K562 (cell line): ENCODE data around the gene NFIB. TPM values are rescaled to one million over a fixed set of nuclear protein-coding genes. Genes with fewer than 3 reads are reported as not detected.

Experiments
- ATAC-seq: fragments of 200-7000 bp; cut with Tn5 transposase; 3 replicates; pipeline ENCODE4 v1.9.1; 2020; ENCODE audit warnings: moderate library complexity
- BruUV-seq: library from RNA; stranded (reverse); fragments of 400-500 nt; replicated peaks from 2 replicates; lab custom pipeline; 2021; lab: Mats Ljungman, UMichigan
- CTCF ChIA-PET: fragments of 300-600 bp; formaldehyde crosslinking; extraction: SDS; loops from one replicate; lab custom pipeline; 2021; ENCODE audit warnings: low intra/inter-chr PET ratio; lab: Yijun Ruan, JAX
- POLR2A ChIA-PET: fragments of 300-600, 350-650 bp; sonication (Branson Sonifier 250); formaldehyde crosslinking; extraction: SDS; loops from one replicate; lab custom pipeline; 2021; ENCODE audit warnings: antibody characterized with exemption, inconsistent platforms; lab: Yijun Ruan, JAX
- DNase-seq, 4 experiments: peaks; one replicate each; pipeline versions ENCODE4 v3.0.0 to v3.0.0-alpha.2; 2011 to 2018; ENCODE audit warnings: low spot score in 3 of 4, mixed read lengths in 3 of 4; ENCODE audit errors: extremely low read depth in 1 of 4
- FAIRE-seq: peaks from 2 replicates; lab custom pipeline; 2011; peaks lifted over from hg19 to GRCh38; lab: Jason Lieb, UNC
- H2AFZ ChIP-seq: 2 replicates; pipeline ENCODE4 v1.6.0; 2011; ENCODE audit warnings: low read depth, low read length, control low read depth, inconsistent platforms
- H3K27ac ChIP-seq: fragments of 200-600 bp; 3 replicates; pipeline ENCODE4 v1.8.0; 2011; ENCODE audit warnings: low read depth, mild to moderate bottlenecking, control low read depth, inconsistent platforms, low read length, moderate library complexity, mixed read lengths; ENCODE audit errors: extremely low read depth
- H3K27me3 ChIP-seq, 2 experiments: fragments of 300-600 bp in 1 of 2; 2 replicates in 1 of 2; 3 replicates in 1 of 2; pipeline versions ENCODE4 v1.6.0 to v1.8.0; 2011; ENCODE audit warnings: inconsistent platforms in 2 of 2, low read length in 2 of 2, mild to moderate bottlenecking in 1 of 2, mixed read lengths in 1 of 2, moderate library complexity in 1 of 2; ENCODE audit not compliant: control insufficient read depth in 2 of 2, insufficient read depth in 2 of 2
- H3K36me3 ChIP-seq: fragments of 300-600 bp; 3 replicates; pipeline ENCODE4 v1.8.0; 2011; ENCODE audit warnings: mild to moderate bottlenecking, low read length, inconsistent platforms; ENCODE audit not compliant: control insufficient read depth, insufficient read depth
- H3K4me1 ChIP-seq, 2 experiments: fragments of 200-600 bp in 1 of 2; replicated peaks in 1 of 2; 2 replicates in 1 of 2; 3 replicates in 1 of 2; pipeline versions ENCODE4 v1.5.1 to v1.8.0; 2011; ENCODE audit warnings: inconsistent platforms in 2 of 2, low read length in 2 of 2, mild to moderate bottlenecking in 1 of 2, mixed read lengths in 1 of 2, moderate library complexity in 1 of 2; ENCODE audit not compliant: control insufficient read depth in 2 of 2, insufficient read depth in 2 of 2
- H3K4me2 ChIP-seq: 2 replicates; pipeline ENCODE4 v1.6.1; 2011; ENCODE audit warnings: low read length, control low read depth, inconsistent platforms, mixed read lengths; ENCODE audit not compliant: insufficient read depth
- H3K4me3 ChIP-seq: fragments of 200-600 bp; sonication (generic), shearing (Covaris generic); 2 replicates; pipeline ENCODE4 v1.5.1; 2016; ENCODE audit warnings: control low read depth, inconsistent platforms
- H3K79me2 ChIP-seq: fragments of 200-600 bp; 3 replicates; pipeline ENCODE4 v1.8.0; 2011; ENCODE audit warnings: low read length, inconsistent platforms; ENCODE audit not compliant: control insufficient read depth, insufficient read depth
- H3K9ac ChIP-seq, 2 experiments: 2 replicates each; pipeline versions ENCODE4 v1.6.0 to v1.6.1; 2011; ENCODE audit warnings: low read depth in 2 of 2, low read length in 2 of 2, control low read depth in 1 of 2, inconsistent platforms in 1 of 2, mild to moderate bottlenecking in 1 of 2, mixed read lengths in 1 of 2; ENCODE audit not compliant: insufficient read depth in 1 of 2
- H3K9me1 ChIP-seq: one replicate; pipeline ENCODE4 v1.6.0; 2011; ENCODE audit warnings: inconsistent platforms, mild to moderate bottlenecking, low read length, moderate library complexity; ENCODE audit not compliant: control insufficient read depth, insufficient read depth
- H3K9me3 ChIP-seq: replicated peaks from 2 replicates; pipeline ENCODE4 v1.5.1; 2011; ENCODE audit warnings: low read depth, low read length, inconsistent platforms; ENCODE audit not compliant: control insufficient read depth, insufficient read depth
- H4K20me1 ChIP-seq: replicated peaks from 2 replicates; pipeline ENCODE4 v1.6.1; 2011; ENCODE audit warnings: low read length, inconsistent platforms, mixed read lengths; ENCODE audit not compliant: control insufficient read depth, insufficient read depth
- FOS ChIP-seq: IDR thresholded peaks from 3 replicates; pipeline ENCODE4 v1.6.1; 2011; ENCODE audit not compliant: insufficient read length; ENCODE audit errors: extremely low read depth
- NFATC3 ChIP-seq: fragments of 450-650 bp; IDR thresholded peaks from 2 replicates; pipeline ENCODE4 v1.6.1; 2017; ENCODE audit warnings: mild to moderate bottlenecking
- WGBS: fragments of 100-300 bp; shearing (Covaris generic); methylation state at CpG from one replicate; pipeline ENCODE4 v1.1.6; 2016; ENCODE audit warnings: low coverage, mixed read lengths; ENCODE audit not compliant: insufficient coverage; ENCODE audit errors: missing lambda C conversion rate; 5-methylcytosine and 5-hydroxymethylcytosine counted together
- in situ Hi-C: fragments of 300-500 bp; cut with MboI; formaldehyde crosslinking; loops from 4 replicates; pipeline ENCODE4 v1.15.0; 2018; ENCODE audit warnings: inconsistent platforms, mixed read lengths
- intact Hi-C: fragments of 100-400 bp; cut with micrococcal nuclease; formaldehyde crosslinking; loops from 2 replicates; pipeline ENCODE4 v1.14.2; 2022
- polyA plus RNA-seq, 8 experiments: library from polyadenylated mRNA; depleted of rRNA in 4 of 8; stranded (reverse) in 5 of 8; unstranded in 3 of 8; fragments of >200 nt; fragmentation: Nextera tagmentation in 2 of 8; fragmentation: Illumina TruSeq in 1 of 8; extraction: Ambion mirVana in 2 of 8; extraction: Trizol in 1 of 8; gene quantifications; 2 replicates each; pipeline versions ENCODE4 v1.2.1 to v1.2.3, GENCODE V29; 2011 to 2014; ENCODE audit warnings: inconsistent platforms in 1 of 8, missing spikeins in 1 of 8
- total RNA-seq, 7 experiments: library from RNA; depleted of rRNA in 6 of 7; stranded (reverse); fragments of >200 nt in 6 of 7; fragmentation: Illumina TruSeq in 2 of 7; extraction: Trizol in 2 of 7; gene quantifications; 2 replicates each; pipeline versions ENCODE4 v1.2.1 to v1.2.3, GENCODE V29; 2011 to 2021; ENCODE audit warnings: low replicate concordance in 1 of 7
- TF ChIP-seq, protein P1 (sequence below), 2 experiments: fragments of 450-650 bp; formaldehyde crosslinking in 1 of 2; IDR thresholded peaks; 2 replicates each; pipeline versions ENCODE4 v1.4.0 to v1.6.1; 2014 to 2020; ENCODE audit warnings: mild to moderate bottlenecking in 2 of 2, borderline replicate concordance in 1 of 2, low read depth in 1 of 2

The NFIB gene
- total and polyA plus RNA-seq, 9 of the 15 experiments (the other 6 are each of a cell fraction or from before 2014, with no cell fraction given) = 1.2 to 3.3 (median 1.9) TPM

DNA sequence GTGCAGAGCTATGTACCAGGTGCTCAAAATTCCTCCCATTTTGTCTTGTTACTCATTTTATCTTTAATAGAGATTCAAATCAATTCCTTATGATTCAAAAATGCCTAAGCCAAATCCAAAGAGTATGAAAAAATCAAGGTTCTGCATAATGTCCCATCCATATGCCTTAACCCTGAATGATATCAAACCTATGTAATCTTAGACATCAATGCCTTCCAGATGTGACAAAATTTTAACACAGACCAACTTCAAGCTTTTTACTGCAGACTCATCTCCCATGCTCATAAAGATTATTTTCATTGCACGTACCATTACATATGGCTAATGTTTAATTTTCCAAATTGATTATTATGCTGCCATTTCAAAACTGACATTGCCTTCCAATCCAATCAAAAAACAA is 122.4 kb downstream of the NFIB start:
- ChIA-PET CTCF (no interaction called here), POLR2A (no interaction called here)
- no peaks in the 10 kb centered on the region for H3K36me3 ChIP-seq
- no peak overlapping the region for H2AFZ ChIP-seq
- no peak for ATAC-seq
- no TSS peak for BruUV-seq
- no peak for DNase-seq
- no peak for FAIRE-seq
- H3K27me3 ChIP-seq = no peaks in the 10 kb centered on the region
- H3K4me3 ChIP-seq = no peak overlapping the region
- no peak overlapping the region for H3K4me2 ChIP-seq
- H3K79me2 ChIP-seq = no peaks in the 10 kb centered on the region
- in situ Hi-C loops (loop anchor here (25.0 kb wide), 1 partner anchor 954 kb away; no protein-coding TSS in a partner anchor), intact Hi-C loops (no loop called here)
- 9% methylated on average over 1 of the region's 1 CpG for WGBS
- no peaks in the 10 kb centered on the region for H3K9me3 ChIP-seq
- no peaks in the 10 kb centered on the region for H3K4me1 ChIP-seq
- H3K27ac ChIP-seq = no peak overlapping the region
- no peaks in the 10 kb centered on the region for H3K9me1 ChIP-seq
- H4K20me1 ChIP-seq = no peaks in the 10 kb centered on the region
- no peak overlapping the region for H3K9ac ChIP-seq
- TF ChIP-seq NFATC3 (no peak), FOS (no peak)
- TF ChIP-seq, protein P1, sequence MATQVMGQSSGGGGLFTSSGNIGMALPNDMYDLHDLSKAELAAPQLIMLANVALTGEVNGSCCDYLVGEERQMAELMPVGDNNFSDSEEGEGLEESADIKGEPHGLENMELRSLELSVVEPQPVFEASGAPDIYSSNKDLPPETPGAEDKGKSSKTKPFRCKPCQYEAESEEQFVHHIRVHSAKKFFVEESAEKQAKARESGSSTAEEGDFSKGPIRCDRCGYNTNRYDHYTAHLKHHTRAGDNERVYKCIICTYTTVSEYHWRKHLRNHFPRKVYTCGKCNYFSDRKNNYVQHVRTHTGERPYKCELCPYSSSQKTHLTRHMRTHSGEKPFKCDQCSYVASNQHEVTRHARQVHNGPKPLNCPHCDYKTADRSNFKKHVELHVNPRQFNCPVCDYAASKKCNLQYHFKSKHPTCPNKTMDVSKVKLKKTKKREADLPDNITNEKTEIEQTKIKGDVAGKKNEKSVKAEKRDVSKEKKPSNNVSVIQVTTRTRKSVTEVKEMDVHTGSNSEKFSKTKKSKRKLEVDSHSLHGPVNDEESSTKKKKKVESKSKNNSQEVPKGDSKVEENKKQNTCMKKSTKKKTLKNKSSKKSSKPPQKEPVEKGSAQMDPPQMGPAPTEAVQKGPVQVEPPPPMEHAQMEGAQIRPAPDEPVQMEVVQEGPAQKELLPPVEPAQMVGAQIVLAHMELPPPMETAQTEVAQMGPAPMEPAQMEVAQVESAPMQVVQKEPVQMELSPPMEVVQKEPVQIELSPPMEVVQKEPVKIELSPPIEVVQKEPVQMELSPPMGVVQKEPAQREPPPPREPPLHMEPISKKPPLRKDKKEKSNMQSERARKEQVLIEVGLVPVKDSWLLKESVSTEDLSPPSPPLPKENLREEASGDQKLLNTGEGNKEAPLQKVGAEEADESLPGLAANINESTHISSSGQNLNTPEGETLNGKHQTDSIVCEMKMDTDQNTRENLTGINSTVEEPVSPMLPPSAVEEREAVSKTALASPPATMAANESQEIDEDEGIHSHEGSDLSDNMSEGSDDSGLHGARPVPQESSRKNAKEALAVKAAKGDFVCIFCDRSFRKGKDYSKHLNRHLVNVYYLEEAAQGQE (IDR thresholded peaks at IDR 0.05; ENCODE audit: borderline replicate concordance) = no peak
- TF ChIP-seq, protein P1 (CRISPR knock-in tag; IDR thresholded peaks at IDR 0.05; ENCODE audit: low read depth) = no peak
